Osteoblast (primary cell): ENCODE measurements around the gene SPRYD7. TPM values are rescaled to one million over a fixed set of nuclear protein-coding genes. Genes with fewer than 3 reads are reported as not detected.

Source experiments
- DNase-seq: peaks from one replicate; pipeline ENCODE4 v3.0.0; 2011; ENCODE audit warnings: low spot score, mixed read lengths; ENCODE audit not compliant: insufficient read length; ENCODE audit errors: missing footprints
- H2AFZ ChIP-seq: 2 replicates; pipeline ENCODE4 v1.6.0; 2011; ENCODE audit warnings: mild to moderate bottlenecking, low read length
- H3K27ac ChIP-seq: 2 replicates; pipeline ENCODE4 v1.5.1; 2011; ENCODE audit warnings: mild to moderate bottlenecking, low read depth, low read length, moderate library complexity
- H3K27me3 ChIP-seq: 2 replicates; pipeline ENCODE4 v1.6.0; 2012; ENCODE audit warnings: mild to moderate bottlenecking, control low read depth, inconsistent platforms, low read length, moderate library complexity; ENCODE audit not compliant: insufficient read depth
- H3K36me3 ChIP-seq: 2 replicates; pipeline ENCODE4 v1.5.1; 2011; ENCODE audit warnings: mild to moderate bottlenecking, low read length, control low read depth, moderate library complexity; ENCODE audit not compliant: insufficient read depth
- H3K4me1 ChIP-seq: 2 replicates; pipeline ENCODE4 v1.5.1; 2011; ENCODE audit warnings: mild to moderate bottlenecking, low read length, control low read depth, moderate library complexity; ENCODE audit not compliant: insufficient read depth
- H3K4me2 ChIP-seq: 2 replicates; pipeline ENCODE4 v1.6.0; 2011; ENCODE audit warnings: mild to moderate bottlenecking, low read length; ENCODE audit not compliant: insufficient read depth
- H3K4me3 ChIP-seq: fragments of 200-600 bp; sonication (generic); 3 replicates; pipeline ENCODE4 v1.5.1; 2012; ENCODE audit warnings: mild to moderate bottlenecking, low read length, inconsistent platforms; ENCODE audit not compliant: insufficient read depth
- H3K79me2 ChIP-seq: 2 replicates; pipeline ENCODE4 v1.6.0; 2012; ENCODE audit warnings: mild to moderate bottlenecking, low read length, control low read depth, inconsistent platforms; ENCODE audit not compliant: insufficient read depth
- H3K9me3 ChIP-seq: 2 replicates; pipeline ENCODE4 v1.5.1; 2011; ENCODE audit warnings: low read depth, low read length, control low read depth
- H4K20me1 ChIP-seq: 2 replicates; pipeline ENCODE4 v1.6.0; 2012; ENCODE audit warnings: mild to moderate bottlenecking, low read length, control low read depth; ENCODE audit not compliant: insufficient read depth
- CTCF ChIP-seq: IDR thresholded peaks from 2 replicates; pipeline ENCODE4 v1.5.1; 2011; ENCODE audit warnings: mild to moderate bottlenecking, low read depth, low read length, moderate library complexity; ENCODE audit errors: extremely low read depth
- total RNA-seq: library from RNA; depleted of rRNA; stranded (reverse); fragments of >200 nt; gene quantifications from 2 replicates; pipeline ENCODE4 v1.2.3, GENCODE V29; 2012

SPRYD7 gene
- total RNA-seq, 1 donor, result 4.0 TPM

GRCh38 chr13:49877629-49878218 lies 58.4 kb downstream of the SPRYD7 start:
- Histone ChIP-seq H3K9me3 (peaks cover 11% of the 10 kb centered on the region), H3K27ac (no peak overlapping the region), H2AFZ (no peak overlapping the region), H4K20me1 (no peaks in the 10 kb centered on the region), H3K79me2 (no peaks in the 10 kb centered on the region), H3K4me3 (no peak overlapping the region), H3K4me2 (no peak overlapping the region), H3K4me1 (no peaks in the 10 kb centered on the region), H3K27me3 (no peaks in the 10 kb centered on the region), H3K36me3 (no peaks in the 10 kb centered on the region)
- DNase-seq, result no peak
- TF ChIP-seq CTCF, result no peak

- no peak for TF ChIP-seq CTCF
- Histone ChIP-seq H3K27ac (no peak overlapping the region), H3K36me3 (no peaks in the 10 kb centered on the region), H3K79me2 (no peaks in the 10 kb centered on the region), H3K4me3 (no peak overlapping the region), H3K4me1 (no peaks in the 10 kb centered on the region), H2AFZ (no peak overlapping the region), H3K4me2 (no peak overlapping the region), H3K9me3 (peaks cover 11% of the 10 kb centered on the region), H3K27me3 (no peaks in the 10 kb centered on the region), H4K20me1 (no peaks in the 10 kb centered on the region)
- no peak for DNase-seq
These were observed 61.7 kb downstream of the SPRYD7 start for GRCh38 chr13:49874430-49874829.

GRCh38 chr13:49869519-49869918 lies 66.6 kb downstream of the SPRYD7 start:
- Histone ChIP-seq H3K4me3 (no peak overlapping the region), H3K4me2 (no peak overlapping the region), H4K20me1 (no peaks in the 10 kb centered on the region), H3K27ac (no peak overlapping the region), H3K4me1 (no peaks in the 10 kb centered on the region), H3K9me3 (peaks cover 1% of the 10 kb centered on the region), H3K27me3 (no peaks in the 10 kb centered on the region), H3K79me2 (no peaks in the 10 kb centered on the region), H3K36me3 (no peaks in the 10 kb centered on the region), H2AFZ (no peak overlapping the region)
- peak; percentile 54 for TF ChIP-seq CTCF
- DNase-seq, result no peak

GRCh38 chr13:49867834-49868233 lies 68.3 kb downstream of the SPRYD7 start:
- no peaks in the 10 kb centered on the region for H3K36me3 ChIP-seq
- H4K20me1 ChIP-seq, result no peaks in the 10 kb centered on the region
- no peak overlapping the region for H2AFZ ChIP-seq
- no peaks in the 10 kb centered on the region for H3K79me2 ChIP-seq
- H3K27me3 ChIP-seq, result no peaks in the 10 kb centered on the region
- H3K4me2 ChIP-seq, result no peak overlapping the region
- H3K9me3 ChIP-seq, result no peaks in the 10 kb centered on the region
- DNase-seq, result no peak
- H3K4me3 ChIP-seq, result no peak overlapping the region
- no peak for TF ChIP-seq CTCF
- H3K27ac ChIP-seq, result no peak overlapping the region
- no peaks in the 10 kb centered on the region for H3K4me1 ChIP-seq
